SK-N-SH (cell line): Measurements from ENCODE around the gene NR2E3.

ENCODE experiments used
- EZH2phosphoT487 ChIP-seq: fragments of 200-600 bp; sonication (generic); IDR thresholded peaks from 2 replicates; pipeline ENCODE4 v1.6.1; 2017; ENCODE audit warnings: low read depth, mixed run types, mild to moderate bottlenecking, antibody characterized with exemption, moderate library complexity, borderline replicate concordance
- FOXM1 ChIP-seq: IDR thresholded peaks from 2 replicates; pipeline ENCODE4 v1.4.0; 2012; ENCODE audit warnings: low read depth, mild to moderate bottlenecking
- NFIC ChIP-seq: IDR thresholded peaks from 2 replicates; pipeline ENCODE4 v1.4.0; 2012; ENCODE audit warnings: borderline replicate concordance
- YY1 ChIP-seq: IDR thresholded peaks from 2 replicates; pipeline ENCODE4 v1.4.0; 2012; ENCODE audit warnings: low read depth, mild to moderate bottlenecking
- TF ChIP-seq, protein P1 (sequence below): fragments of 200-600 bp; sonication (generic); IDR thresholded peaks from 2 replicates; pipeline ENCODE4 v1.6.1; 2017; ENCODE audit warnings: antibody characterized with exemption, mild to moderate bottlenecking, moderate library complexity
- TF ChIP-seq, protein P2 (sequence below): fragments of 150-350 bp; IDR thresholded peaks from 2 replicates; pipeline ENCODE4 v1.6.1; 2017; ENCODE audit warnings: antibody characterized with exemption, low read length, low read depth, borderline replicate concordance
- TF ChIP-seq, protein P3 (sequence below): IDR thresholded peaks from 2 replicates; pipeline ENCODE4 v1.4.0; 2012; ENCODE audit warnings: low read depth, borderline replicate concordance
- TF ChIP-seq, protein P4 (sequence below): IDR thresholded peaks from 2 replicates; pipeline ENCODE4 v1.6.1; 2012; ENCODE audit warnings: mild to moderate bottlenecking, low read depth, low read length, moderate library complexity

DNA sequence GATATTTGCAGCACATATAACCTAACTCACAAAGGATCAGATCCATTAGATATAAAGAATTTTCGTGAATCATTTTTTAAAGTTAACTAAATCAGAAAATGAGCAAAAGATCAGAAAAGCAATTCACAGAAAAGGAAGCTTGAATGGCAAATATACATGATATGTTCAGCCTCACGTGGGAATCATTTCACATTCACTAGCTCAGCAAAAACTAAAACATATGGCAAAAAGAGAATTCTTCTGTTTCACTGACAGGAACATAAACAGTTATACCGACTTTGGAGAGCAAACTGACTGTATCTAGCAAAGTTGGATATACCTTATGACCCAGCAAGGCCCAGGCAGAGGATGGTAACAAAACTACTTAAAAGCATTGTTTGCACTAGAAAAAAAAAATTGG, 34.0 kb upstream of the NR2E3 start:
- TF ChIP-seq, protein P1, sequence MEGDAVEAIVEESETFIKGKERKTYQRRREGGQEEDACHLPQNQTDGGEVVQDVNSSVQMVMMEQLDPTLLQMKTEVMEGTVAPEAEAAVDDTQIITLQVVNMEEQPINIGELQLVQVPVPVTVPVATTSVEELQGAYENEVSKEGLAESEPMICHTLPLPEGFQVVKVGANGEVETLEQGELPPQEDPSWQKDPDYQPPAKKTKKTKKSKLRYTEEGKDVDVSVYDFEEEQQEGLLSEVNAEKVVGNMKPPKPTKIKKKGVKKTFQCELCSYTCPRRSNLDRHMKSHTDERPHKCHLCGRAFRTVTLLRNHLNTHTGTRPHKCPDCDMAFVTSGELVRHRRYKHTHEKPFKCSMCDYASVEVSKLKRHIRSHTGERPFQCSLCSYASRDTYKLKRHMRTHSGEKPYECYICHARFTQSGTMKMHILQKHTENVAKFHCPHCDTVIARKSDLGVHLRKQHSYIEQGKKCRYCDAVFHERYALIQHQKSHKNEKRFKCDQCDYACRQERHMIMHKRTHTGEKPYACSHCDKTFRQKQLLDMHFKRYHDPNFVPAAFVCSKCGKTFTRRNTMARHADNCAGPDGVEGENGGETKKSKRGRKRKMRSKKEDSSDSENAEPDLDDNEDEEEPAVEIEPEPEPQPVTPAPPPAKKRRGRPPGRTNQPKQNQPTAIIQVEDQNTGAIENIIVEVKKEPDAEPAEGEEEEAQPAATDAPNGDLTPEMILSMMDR, result no peak
- TF ChIP-seq EZH2phosphoT487, result no peak
- TF ChIP-seq, protein P2, sequence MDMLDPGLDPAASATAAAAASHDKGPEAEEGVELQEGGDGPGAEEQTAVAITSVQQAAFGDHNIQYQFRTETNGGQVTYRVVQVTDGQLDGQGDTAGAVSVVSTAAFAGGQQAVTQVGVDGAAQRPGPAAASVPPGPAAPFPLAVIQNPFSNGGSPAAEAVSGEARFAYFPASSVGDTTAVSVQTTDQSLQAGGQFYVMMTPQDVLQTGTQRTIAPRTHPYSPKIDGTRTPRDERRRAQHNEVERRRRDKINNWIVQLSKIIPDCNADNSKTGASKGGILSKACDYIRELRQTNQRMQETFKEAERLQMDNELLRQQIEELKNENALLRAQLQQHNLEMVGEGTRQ, result no peak
- TF ChIP-seq, protein P3, sequence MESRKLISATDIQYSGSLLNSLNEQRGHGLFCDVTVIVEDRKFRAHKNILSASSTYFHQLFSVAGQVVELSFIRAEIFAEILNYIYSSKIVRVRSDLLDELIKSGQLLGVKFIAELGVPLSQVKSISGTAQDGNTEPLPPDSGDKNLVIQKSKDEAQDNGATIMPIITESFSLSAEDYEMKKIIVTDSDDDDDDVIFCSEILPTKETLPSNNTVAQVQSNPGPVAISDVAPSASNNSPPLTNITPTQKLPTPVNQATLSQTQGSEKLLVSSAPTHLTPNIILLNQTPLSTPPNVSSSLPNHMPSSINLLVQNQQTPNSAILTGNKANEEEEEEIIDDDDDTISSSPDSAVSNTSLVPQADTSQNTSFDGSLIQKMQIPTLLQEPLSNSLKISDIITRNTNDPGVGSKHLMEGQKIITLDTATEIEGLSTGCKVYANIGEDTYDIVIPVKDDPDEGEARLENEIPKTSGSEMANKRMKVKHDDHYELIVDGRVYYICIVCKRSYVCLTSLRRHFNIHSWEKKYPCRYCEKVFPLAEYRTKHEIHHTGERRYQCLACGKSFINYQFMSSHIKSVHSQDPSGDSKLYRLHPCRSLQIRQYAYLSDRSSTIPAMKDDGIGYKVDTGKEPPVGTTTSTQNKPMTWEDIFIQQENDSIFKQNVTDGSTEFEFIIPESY, result no peak
- TF ChIP-seq NFIC, result no peak
- TF ChIP-seq FOXM1, result no peak
- TF ChIP-seq YY1, result no peak
- TF ChIP-seq, protein P4, sequence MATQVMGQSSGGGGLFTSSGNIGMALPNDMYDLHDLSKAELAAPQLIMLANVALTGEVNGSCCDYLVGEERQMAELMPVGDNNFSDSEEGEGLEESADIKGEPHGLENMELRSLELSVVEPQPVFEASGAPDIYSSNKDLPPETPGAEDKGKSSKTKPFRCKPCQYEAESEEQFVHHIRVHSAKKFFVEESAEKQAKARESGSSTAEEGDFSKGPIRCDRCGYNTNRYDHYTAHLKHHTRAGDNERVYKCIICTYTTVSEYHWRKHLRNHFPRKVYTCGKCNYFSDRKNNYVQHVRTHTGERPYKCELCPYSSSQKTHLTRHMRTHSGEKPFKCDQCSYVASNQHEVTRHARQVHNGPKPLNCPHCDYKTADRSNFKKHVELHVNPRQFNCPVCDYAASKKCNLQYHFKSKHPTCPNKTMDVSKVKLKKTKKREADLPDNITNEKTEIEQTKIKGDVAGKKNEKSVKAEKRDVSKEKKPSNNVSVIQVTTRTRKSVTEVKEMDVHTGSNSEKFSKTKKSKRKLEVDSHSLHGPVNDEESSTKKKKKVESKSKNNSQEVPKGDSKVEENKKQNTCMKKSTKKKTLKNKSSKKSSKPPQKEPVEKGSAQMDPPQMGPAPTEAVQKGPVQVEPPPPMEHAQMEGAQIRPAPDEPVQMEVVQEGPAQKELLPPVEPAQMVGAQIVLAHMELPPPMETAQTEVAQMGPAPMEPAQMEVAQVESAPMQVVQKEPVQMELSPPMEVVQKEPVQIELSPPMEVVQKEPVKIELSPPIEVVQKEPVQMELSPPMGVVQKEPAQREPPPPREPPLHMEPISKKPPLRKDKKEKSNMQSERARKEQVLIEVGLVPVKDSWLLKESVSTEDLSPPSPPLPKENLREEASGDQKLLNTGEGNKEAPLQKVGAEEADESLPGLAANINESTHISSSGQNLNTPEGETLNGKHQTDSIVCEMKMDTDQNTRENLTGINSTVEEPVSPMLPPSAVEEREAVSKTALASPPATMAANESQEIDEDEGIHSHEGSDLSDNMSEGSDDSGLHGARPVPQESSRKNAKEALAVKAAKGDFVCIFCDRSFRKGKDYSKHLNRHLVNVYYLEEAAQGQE, result no peak
